WTC11 (cell line): Measurements from ENCODE around the gene SNTB2. TPM values are rescaled to one million over a fixed set of nuclear protein-coding genes. Genes with fewer than 3 reads are reported as not detected.

Experiments
- ATAC-seq: fragments of 200-7000 bp; cut with Tn5 transposase; 2 replicates; pipeline ENCODE4 v1.10.0; 2021; ENCODE audit warnings: mild to moderate bottlenecking, moderate library complexity
- CTCF ChIA-PET: fragments of 300-600 bp; sonication (Branson Sonifier 250); formaldehyde crosslinking; loops from one replicate; lab custom pipeline; 2021; ENCODE audit warnings: antibody characterized with exemption; lab: Charles Lee
- POLR2A ChIA-PET: fragments of 350-600 bp; sonication (Branson Sonifier 250); formaldehyde crosslinking; loops from one replicate; lab custom pipeline; 2021; ENCODE audit warnings: antibody characterized with exemption; lab: Charles Lee
- DNase-seq: peaks from one replicate; pipeline ENCODE4 v3.0.0; 2021; ENCODE audit warnings: low spot score
- H3K27ac Mint-ChIP-seq: 2 replicates; pipeline ENCODE4 v1.8.0; 2021; ENCODE audit warnings: mixed read lengths
- H3K27me3 Mint-ChIP-seq: 2 replicates; pipeline ENCODE4 v1.8.0; 2021; ENCODE audit warnings: low read depth, mild to moderate bottlenecking, moderate library complexity, mixed read lengths
- H3K36me3 Mint-ChIP-seq: 2 replicates; pipeline ENCODE4 v1.8.0; 2021; ENCODE audit warnings: mixed read lengths
- H3K4me1 Mint-ChIP-seq: 2 replicates; pipeline ENCODE4 v1.8.0; 2022; ENCODE audit warnings: mixed read lengths
- H3K4me3 Mint-ChIP-seq: 2 replicates; pipeline ENCODE4 v1.8.0; 2021; ENCODE audit warnings: mild to moderate bottlenecking, moderate library complexity, mixed read lengths
- H3K9me3 Mint-ChIP-seq: 2 replicates; pipeline ENCODE4 v1.8.0; 2021; ENCODE audit warnings: mixed read lengths
- E2F1 ChIP-seq: sonication (generic); formaldehyde crosslinking; IDR thresholded peaks from 2 replicates; pipeline ENCODE4 v1.8.0; 2022; ENCODE audit warnings: mild to moderate bottlenecking, missing genetic modification reagents
- E2F4 ChIP-seq: sonication (generic); formaldehyde crosslinking; IDR thresholded peaks from 2 replicates; pipeline ENCODE4 v1.8.1; 2022; ENCODE audit warnings: low read depth, mild to moderate bottlenecking, moderate library complexity, missing genetic modification reagents, borderline replicate concordance
- ELF4 ChIP-seq: sonication (generic); formaldehyde crosslinking; IDR thresholded peaks from 2 replicates; pipeline ENCODE4 v1.8.1; 2022; ENCODE audit warnings: low read depth, mild to moderate bottlenecking, moderate library complexity, missing genetic modification reagents
- EMX1 ChIP-seq: fragments of 250-450 bp; sonication (Bioruptor Pico); IDR thresholded peaks from 2 replicates; pipeline ENCODE4 v1.8.0; 2021; ENCODE audit warnings: mild to moderate bottlenecking
- ETV6 ChIP-seq: sonication (generic); formaldehyde crosslinking; IDR thresholded peaks from 2 replicates; pipeline ENCODE4 v1.8.1; 2022; ENCODE audit warnings: mild to moderate bottlenecking, missing genetic modification reagents
- MAX ChIP-seq: sonication (generic); formaldehyde crosslinking; IDR thresholded peaks from 2 replicates; pipeline ENCODE4 v1.8.0; 2022; ENCODE audit warnings: mild to moderate bottlenecking, missing genetic modification reagents
- MYBL2 ChIP-seq: sonication (generic); formaldehyde crosslinking; IDR thresholded peaks from 2 replicates; pipeline ENCODE4 v1.8.1; 2023; ENCODE audit warnings: mild to moderate bottlenecking, moderate library complexity, missing genetic modification reagents
- RORB ChIP-seq: fragments of 250-450 bp; sonication (Bioruptor Pico); IDR thresholded peaks from 2 replicates; pipeline ENCODE4 v1.9.0; 2021; ENCODE audit warnings: mild to moderate bottlenecking
- TEAD1 ChIP-seq: sonication (generic); formaldehyde crosslinking; IDR thresholded peaks from 2 replicates; pipeline ENCODE4 v1.8.0; 2022; ENCODE audit warnings: mild to moderate bottlenecking, missing genetic modification reagents
- ZNF219 ChIP-seq: sonication (generic); formaldehyde crosslinking; IDR thresholded peaks from 2 replicates; pipeline ENCODE4 v1.8.0; 2023; ENCODE audit warnings: missing genetic modification reagents, mild to moderate bottlenecking, borderline replicate concordance
- ZNF396 ChIP-seq: fragments of 250-450 bp; sonication (Bioruptor Pico); IDR thresholded peaks from 2 replicates; pipeline ENCODE4 v1.8.0; 2021; ENCODE audit warnings: mild to moderate bottlenecking, moderate library complexity, borderline replicate concordance
- total RNA-seq: library from RNA; stranded (reverse); gene quantifications from 3 replicates; pipeline ENCODE4 v1.2.3, GENCODE V29; 2021
- TF ChIP-seq, protein P1 (sequence below): sonication (generic); formaldehyde crosslinking; IDR thresholded peaks from 2 replicates; pipeline ENCODE4 v1.8.0; 2023; ENCODE audit warnings: missing genetic modification reagents, mild to moderate bottlenecking, borderline replicate concordance
- TF ChIP-seq, protein P2 (sequence below): fragments of 250-450 bp; sonication (Bioruptor Pico); conservative IDR thresholded peaks from 2 replicates; pipeline ENCODE4 v1.9.0; 2021; ENCODE audit warnings: mild to moderate bottlenecking
- TF ChIP-seq, protein P3 (sequence below): sonication (generic); formaldehyde crosslinking; IDR thresholded peaks from 2 replicates; pipeline ENCODE4 v1.8.1; 2023; ENCODE audit warnings: mild to moderate bottlenecking, missing genetic modification reagents, moderate library complexity
- TF ChIP-seq, protein P4 (sequence below): sonication (generic); formaldehyde crosslinking; IDR thresholded peaks from 2 replicates; pipeline ENCODE4 v1.8.0; 2022; ENCODE audit warnings: mild to moderate bottlenecking, missing genetic modification reagents

The SNTB2 gene
- total RNA-seq, 1 experiment from 2014 or later, result 23.7 TPM

- no peaks in the 10 kb centered on the region for H3K27me3 Mint-ChIP-seq
- H3K27ac Mint-ChIP-seq, result no peak overlapping the region
- no peaks in the 10 kb centered on the region for H3K4me1 Mint-ChIP-seq
- DNase-seq (no peak), ATAC-seq (no peak)
- H3K9me3 Mint-ChIP-seq, result 0 out of 2 replicates have a peak, but pooled peaks cover 3% of the 10 kb centered on the region
- ChIA-PET CTCF (no interaction called here), POLR2A (no interaction called here)
- H3K36me3 Mint-ChIP-seq, result peaks cover 14% of the 10 kb centered on the region
- H3K4me3 Mint-ChIP-seq, result no peak overlapping the region
- TF ChIP-seq ZNF396 (CRISPR knock-in tag), result no peak
- TF ChIP-seq E2F1 (CRISPR knock-in tag), result no peak
- TF ChIP-seq TEAD1 (CRISPR knock-in tag), result no peak
- TF ChIP-seq ELF4 (CRISPR knock-in tag), result no peak
- TF ChIP-seq, protein P1, sequence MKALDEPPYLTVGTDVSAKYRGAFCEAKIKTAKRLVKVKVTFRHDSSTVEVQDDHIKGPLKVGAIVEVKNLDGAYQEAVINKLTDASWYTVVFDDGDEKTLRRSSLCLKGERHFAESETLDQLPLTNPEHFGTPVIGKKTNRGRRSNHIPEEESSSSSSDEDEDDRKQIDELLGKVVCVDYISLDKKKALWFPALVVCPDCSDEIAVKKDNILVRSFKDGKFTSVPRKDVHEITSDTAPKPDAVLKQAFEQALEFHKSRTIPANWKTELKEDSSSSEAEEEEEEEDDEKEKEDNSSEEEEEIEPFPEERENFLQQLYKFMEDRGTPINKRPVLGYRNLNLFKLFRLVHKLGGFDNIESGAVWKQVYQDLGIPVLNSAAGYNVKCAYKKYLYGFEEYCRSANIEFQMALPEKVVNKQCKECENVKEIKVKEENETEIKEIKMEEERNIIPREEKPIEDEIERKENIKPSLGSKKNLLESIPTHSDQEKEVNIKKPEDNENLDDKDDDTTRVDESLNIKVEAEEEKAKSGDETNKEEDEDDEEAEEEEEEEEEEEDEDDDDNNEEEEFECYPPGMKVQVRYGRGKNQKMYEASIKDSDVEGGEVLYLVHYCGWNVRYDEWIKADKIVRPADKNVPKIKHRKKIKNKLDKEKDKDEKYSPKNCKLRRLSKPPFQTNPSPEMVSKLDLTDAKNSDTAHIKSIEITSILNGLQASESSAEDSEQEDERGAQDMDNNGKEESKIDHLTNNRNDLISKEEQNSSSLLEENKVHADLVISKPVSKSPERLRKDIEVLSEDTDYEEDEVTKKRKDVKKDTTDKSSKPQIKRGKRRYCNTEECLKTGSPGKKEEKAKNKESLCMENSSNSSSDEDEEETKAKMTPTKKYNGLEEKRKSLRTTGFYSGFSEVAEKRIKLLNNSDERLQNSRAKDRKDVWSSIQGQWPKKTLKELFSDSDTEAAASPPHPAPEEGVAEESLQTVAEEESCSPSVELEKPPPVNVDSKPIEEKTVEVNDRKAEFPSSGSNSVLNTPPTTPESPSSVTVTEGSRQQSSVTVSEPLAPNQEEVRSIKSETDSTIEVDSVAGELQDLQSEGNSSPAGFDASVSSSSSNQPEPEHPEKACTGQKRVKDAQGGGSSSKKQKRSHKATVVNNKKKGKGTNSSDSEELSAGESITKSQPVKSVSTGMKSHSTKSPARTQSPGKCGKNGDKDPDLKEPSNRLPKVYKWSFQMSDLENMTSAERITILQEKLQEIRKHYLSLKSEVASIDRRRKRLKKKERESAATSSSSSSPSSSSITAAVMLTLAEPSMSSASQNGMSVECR, result no peak
- TF ChIP-seq ETV6 (CRISPR knock-in tag), result no peak
- TF ChIP-seq, protein P2, sequence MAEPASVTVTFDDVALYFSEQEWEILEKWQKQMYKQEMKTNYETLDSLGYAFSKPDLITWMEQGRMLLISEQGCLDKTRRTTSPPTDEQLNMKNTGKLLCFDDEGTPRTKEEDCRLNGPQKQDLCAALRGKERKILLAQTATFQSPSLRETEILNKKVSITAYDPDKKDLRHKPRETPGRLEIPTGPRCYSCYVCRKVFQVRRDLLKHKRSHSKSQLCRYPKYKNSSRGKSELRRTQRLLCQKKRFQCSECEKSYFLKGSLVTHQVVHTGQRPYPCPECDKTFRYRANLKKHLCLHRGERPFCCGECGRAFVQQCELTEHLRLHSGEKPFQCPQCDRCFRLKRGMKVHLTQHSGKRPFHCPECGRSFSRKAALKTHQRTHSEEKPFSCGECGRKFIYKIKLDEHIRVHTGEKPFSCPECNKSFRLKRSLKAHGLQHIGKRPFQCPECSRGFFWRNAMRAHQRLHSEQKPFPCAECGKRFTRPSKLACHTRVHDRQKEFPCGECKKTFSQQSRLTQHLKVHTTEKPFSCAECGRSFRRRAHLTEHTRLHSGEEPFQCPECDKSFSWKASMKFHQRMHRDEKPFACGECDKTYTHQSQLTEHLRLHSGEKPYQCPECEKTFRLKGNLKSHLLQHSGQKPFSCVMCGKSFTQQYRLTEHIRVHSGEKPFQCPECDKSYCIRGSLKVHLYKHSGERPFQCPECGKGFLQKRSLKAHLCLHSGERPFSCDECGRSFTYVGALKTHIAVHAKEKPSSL, result no peak
- no peak for TF ChIP-seq RORB (CRISPR knock-in tag)
- TF ChIP-seq E2F4 (CRISPR knock-in tag), result no peak
- TF ChIP-seq ZNF219 (CRISPR knock-in tag), result no peak
- TF ChIP-seq, protein P3, sequence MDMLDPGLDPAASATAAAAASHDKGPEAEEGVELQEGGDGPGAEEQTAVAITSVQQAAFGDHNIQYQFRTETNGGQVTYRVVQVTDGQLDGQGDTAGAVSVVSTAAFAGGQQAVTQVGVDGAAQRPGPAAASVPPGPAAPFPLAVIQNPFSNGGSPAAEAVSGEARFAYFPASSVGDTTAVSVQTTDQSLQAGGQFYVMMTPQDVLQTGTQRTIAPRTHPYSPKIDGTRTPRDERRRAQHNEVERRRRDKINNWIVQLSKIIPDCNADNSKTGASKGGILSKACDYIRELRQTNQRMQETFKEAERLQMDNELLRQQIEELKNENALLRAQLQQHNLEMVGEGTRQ, result no peak
- TF ChIP-seq MYBL2 (CRISPR knock-in tag), result no peak
- TF ChIP-seq, protein P4, sequence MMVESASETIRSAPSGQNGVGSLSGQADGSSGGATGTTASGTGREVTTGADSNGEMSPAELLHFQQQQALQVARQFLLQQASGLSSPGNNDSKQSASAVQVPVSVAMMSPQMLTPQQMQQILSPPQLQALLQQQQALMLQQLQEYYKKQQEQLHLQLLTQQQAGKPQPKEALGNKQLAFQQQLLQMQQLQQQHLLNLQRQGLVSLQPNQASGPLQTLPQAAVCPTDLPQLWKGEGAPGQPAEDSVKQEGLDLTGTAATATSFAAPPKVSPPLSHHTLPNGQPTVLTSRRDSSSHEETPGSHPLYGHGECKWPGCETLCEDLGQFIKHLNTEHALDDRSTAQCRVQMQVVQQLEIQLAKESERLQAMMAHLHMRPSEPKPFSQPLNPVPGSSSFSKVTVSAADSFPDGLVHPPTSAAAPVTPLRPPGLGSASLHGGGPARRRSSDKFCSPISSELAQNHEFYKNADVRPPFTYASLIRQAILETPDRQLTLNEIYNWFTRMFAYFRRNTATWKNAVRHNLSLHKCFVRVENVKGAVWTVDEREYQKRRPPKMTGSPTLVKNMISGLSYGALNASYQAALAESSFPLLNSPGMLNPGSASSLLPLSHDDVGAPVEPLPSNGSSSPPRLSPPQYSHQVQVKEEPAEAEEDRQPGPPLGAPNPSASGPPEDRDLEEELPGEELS, result no peak
- TF ChIP-seq EMX1 (CRISPR knock-in tag), result no peak
- no peak for TF ChIP-seq MAX (CRISPR knock-in tag)
Measured at GRCh38 chr16:69277413-69277812, 90.4 kb downstream of the SNTB2 start.
